Hair follicle dermal papilla cell (primary cell): ENCODE measurements around the gene KRTAP19-8. TPM values are rescaled to one million over a fixed set of nuclear protein-coding genes. Genes with fewer than 3 reads are reported as not detected.

Source experiments
- total RNA-seq: library from RNA; depleted of rRNA; stranded (reverse); fragments of >200 nt; gene quantifications from 2 replicates; pipeline ENCODE4 v1.2.3, GENCODE V29; 2012

KRTAP19-8 gene, protein sequence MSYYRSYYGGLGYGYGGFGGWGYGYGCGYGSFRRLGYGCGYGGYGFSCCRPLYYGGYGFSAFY
- total RNA-seq = not detected in 2 replicates

GRCh38 chr21:31038376-31038775 is at the start of gene KRTAP19-8:
Gene KRTAP19-8, minus strand, starts transcription at chr21:31038476. Its CDS starts 33 bp downstream, at chr21:31038443.

Other genes with a start within 250 kb of the KRTAP19-8 start
- not detected in 2 replicates for gene KRTAP8-1, start 225.2 kb downstream of the KRTAP19-8 start, total RNA-seq
- gene KRTAP7-1, start 208.7 kb downstream of the KRTAP19-8 start, total RNA-seq = not detected in 2 replicates
- gene KRTAP11-1, start 156.9 kb downstream of the KRTAP19-8 start, total RNA-seq = not detected in 2 replicates